GM04504 (cell line): ENCODE measurements around the gene MYH2.
"Not testable (repeated sequence)": the region's sequence is repeated elsewhere in the genome, so short reads cannot be mapped to it uniquely, and the experiment has no call there.

Experiments
- DNase-seq: peaks from one replicate; pipeline ENCODE4 v3.0.0-alpha.2; 2012; ENCODE audit warnings: low read depth

Gene MYH2

DNA sequence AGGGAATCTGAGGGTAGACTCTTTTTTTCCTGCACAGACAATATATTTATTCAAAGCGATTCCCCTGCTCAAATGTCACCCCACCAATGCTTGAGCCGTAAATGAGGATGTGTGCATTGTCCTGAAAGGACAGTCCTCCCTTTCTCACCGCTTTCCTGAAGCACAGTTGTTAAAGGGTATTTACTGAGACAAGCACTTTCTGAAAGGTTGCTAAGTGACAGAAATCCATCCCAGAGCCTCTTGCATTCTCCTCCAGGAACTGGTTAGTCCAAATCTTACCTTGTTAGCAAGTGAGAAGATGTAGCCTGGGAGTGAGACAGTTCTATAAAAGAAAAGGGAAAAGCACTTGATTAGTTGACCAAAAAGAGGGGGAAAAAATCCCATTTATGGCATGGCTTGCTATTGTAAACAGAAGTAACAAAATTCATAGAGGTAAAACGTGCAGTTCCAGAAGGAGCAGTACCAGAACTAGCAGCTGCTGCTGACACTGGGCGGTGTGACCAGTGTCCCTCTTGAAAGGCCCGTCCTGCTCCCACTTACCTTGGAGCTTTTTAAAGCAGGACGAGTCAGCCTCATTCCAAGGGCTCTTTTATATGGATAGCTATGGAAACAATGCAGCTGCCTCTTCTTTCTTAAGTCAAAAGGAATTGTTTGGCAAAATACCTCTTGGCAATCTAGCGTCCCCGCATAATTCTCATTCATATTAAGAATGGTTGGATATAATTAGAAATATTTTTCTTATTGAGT is at the start of gene MYH2:
Gene MYH2, minus strand, starts transcription at position 563 of the 747 bp plus-strand sequence. CDS start 1,738 bp downstream, outside the sequence.
- DNase-seq, result no peak

DNA sequence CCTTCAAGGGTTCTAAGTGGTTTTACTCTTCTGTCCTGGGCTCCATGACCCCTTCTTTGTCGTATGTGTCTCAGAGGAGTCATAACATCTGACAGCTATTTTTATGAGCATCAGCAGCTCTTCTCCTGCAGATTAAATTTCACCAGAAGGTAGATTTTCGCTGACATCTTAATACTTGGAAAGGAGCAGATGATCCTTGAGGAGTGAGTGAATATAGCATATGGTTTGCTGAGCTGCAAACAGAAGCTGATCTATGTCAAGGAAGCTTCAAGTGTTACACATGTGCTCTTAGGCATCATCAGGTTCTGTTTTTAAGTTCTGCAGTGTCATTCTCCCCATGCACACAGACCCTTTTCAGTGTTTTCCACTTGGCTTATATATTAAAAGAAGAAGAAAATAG is 49.2 kb upstream of the MYH2 start:
- no peak for DNase-seq

DNA sequence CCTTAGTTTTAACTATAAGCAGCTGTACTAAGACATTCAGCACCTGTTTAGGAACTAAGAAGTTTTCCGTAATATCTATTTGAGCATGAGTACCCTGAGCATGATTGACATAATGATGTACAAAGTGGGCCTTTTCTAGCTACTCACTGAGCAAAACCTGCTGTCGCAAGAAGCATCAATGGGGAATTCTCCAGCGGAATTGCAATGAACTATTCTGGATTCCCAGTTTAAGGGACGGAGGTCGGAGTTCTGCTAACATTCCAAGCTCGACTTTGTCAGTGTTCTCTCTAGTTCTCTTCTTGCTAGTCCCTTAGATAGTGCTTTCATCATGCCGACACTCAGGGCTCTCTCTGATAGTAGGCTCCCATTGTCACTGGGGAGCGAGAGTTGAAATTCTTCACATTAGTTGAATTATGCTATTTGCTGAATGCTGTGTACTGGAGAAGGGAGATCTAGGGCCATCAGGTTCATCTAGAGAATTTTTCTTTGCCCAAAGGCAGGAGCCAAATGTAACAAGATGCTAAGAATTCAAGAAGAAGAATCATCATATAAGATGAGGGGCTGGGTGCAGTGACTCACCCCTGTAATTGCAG is 40.2 kb upstream of the MYH2 start:
- no peak for DNase-seq

DNA sequence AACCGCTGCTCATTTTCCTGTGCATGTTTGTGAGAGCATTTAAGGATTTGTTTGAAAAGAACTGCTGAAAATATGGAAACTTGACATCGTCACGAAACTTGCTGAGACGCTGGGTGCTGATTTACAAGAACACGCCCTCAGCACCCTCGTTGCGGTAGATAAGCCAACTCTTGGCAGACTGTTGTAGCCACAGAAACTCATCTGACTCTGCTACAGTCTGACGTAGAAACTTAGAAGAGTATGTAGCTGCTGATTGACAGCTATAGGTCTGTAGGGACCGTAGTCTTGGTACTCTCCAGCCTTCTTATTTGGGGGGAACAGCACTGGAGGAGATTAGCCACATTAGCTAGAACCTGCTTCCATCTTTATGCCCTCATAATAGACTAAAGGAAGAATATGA is 36.1 kb upstream of the MYH2 start:
- no peak for DNase-seq

DNA sequence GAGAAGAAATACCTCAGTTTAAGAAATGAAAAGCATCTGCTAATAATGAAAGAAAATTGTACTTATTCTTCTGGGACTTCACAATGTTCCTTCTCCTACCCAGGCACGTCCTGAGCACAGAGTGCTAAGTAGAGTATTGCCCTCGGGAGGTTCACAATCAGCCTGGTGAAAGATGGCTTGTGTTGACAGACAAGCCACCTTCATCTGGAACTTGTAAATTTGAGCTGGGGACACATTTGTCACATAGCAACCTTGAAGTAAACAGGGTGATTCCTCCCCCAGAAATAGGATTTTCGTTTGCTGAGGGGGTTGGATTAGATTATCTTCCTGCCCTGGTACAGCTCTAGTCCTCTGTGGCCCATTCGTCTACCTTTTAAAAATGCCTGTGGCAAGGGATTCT is 34.4 kb upstream of the MYH2 start:
- no peak for DNase-seq

DNA sequence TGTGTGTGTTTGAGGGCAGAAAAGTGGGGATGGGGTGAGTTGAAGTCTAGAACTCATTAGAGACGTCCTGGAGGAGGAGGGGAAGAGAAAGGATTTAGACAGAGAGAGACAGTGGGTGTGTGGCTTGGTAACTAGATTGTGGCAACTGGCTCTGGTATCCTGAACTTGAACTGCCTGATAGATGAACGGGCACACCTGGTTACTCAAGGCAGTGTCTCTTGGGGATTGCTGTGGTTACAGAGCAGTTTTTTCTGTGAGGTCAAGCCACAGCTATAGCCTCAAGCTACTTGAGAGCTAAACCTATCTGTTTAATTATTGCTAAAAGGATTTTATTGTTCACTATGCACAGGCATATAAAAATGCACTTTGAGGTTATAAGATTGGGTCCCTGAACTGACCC is 29.8 kb upstream of the MYH2 start:
- DNase-seq, result no peak

DNA sequence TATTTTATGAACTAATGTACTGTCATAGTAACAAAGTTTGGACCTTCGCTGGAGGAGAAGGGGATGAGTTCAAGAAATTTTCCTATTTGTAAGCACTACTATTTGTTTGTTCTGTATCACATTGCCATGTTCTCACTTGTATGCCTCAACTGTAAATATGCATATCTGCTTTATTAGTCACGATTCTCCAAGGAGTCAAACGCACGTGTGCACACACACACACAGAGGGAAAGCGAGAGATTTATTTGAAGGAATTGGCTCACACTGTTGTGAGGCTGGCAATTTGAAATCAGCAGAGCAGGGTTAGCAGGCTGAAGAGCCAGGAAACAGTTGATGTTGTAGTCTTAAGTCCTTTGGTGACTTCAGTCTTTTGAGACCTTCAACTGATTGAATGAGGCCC is 24.9 kb upstream of the MYH2 start:
- DNase-seq, result peak; percentile 17

DNA sequence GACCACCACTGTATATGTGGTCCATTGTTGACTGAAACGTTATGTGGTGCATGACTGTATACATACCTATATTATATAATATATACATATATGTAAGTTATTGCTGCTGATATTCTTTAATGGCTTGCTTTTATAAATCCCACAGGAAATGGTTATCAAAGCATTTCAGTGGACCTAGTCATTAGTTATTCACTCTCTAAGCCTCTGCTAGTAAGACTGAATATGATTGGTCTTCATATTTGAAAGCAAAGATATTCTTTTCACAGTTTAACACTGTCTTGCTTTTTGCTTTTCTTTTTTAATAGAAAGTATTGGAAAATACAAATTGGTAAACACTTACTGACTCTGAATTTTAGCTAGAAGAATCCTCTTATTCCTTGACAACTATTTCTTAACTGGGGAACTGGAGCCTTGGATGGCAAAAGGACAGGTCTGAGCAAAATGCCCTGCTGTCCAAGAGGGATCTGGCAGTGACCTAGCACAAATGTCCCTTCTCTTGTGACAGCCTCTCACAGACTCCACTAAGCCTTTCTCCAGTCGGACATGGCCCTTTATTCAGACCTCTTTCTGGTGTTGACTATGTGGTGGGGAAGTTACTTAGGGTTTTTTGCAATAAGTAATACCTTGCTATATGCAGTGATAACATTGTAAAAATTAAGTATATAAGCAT is 14.7 kb upstream of the MYH2 start:
- DNase-seq, result no peak

DNA sequence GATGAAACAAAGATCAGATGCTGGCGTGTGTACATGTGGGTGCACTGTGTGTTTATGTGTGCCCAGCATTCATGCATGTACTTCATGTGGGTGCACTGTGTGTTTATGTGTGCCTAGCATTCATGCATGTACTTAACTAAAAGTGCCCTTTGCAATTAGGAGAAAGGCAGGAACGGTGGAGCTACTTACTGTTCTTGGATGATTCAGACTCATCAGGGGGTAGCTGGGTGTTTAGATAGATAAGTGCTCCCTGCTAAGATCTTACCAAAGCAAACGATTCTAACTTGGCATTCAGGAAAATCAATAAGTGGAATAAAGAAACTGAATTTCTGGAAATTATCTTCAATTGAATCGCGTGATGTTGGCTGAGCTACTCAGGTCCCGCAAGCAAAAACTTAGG is 8.6 kb upstream of the MYH2 start:
- no peak for DNase-seq

DNA sequence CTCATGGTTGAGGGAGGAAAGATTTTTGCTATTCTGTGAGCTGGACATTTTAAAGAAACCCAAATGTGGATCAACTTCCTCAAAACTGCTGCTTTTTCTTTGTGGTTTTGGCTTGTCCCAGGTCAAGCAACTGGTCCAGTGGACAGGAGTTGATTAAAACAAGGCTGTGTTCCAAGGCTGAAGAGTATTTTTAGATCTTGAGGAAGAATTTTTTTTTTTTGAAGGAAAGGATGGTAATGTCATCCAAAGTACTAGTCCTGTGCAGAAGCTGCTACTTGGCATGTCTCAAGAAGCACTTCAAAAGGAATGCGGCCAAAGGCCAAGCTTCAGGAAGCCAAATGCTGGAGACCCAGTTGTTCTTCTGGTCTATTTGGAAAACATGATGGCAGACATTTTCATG is 8.0 kb upstream of the MYH2 start:
- DNase-seq, result peak; percentile 66

DNA sequence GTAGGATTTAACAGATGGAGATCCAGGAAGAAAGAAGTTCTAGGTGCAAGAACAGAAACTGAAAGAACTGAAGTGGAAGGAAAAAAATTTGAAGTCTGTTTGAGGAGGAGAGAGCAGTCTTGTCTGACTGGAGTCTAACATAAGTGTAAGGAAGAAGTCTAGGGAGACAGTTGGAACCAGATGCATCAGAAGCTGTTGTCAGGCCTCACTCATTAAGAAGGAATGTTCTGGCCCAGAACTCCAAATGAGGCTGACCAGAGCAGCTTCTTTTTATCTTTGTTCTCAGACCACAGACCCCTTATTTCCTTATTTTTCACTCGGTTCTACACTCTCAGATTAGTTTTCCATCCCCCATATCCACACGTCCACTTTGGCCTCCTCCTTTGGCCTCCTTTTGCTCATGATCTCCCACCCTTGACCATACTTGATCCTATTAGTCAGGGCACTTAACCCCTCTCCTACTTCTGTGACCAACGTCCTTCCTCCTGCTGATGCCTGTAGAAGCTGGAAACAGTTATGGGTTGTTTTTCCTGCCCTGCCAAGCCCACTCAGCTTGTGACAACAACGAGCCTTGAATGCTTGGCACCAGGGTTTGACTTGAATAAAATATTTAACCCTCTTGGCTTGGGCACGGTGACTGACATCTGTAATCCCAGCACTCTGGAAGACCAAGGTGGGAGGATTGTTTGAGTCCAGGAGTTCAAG is 7.0 kb upstream of the MYH2 start:
- DNase-seq, result peak; percentile 27

DNA sequence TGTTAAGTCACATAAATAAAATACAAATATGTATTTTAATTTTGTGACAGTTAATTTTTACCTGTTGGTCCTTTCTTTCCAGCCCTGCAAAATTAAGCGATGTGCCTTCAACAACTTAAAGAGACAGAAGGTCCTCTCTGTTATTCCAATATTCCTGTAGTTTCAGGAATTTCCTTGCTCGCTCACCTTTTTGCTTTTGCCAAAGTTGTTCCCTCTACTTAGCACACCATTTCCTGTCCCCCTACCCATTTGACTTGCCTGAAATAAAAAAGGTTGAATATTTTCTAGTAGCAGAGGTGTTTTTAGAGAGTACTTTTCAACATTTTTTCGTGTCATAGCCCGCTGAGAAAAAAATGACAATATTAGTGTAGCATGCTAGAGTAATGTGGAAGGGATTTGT is 556 bp upstream of the MYH2 start:
- no peak for DNase-seq

DNA sequence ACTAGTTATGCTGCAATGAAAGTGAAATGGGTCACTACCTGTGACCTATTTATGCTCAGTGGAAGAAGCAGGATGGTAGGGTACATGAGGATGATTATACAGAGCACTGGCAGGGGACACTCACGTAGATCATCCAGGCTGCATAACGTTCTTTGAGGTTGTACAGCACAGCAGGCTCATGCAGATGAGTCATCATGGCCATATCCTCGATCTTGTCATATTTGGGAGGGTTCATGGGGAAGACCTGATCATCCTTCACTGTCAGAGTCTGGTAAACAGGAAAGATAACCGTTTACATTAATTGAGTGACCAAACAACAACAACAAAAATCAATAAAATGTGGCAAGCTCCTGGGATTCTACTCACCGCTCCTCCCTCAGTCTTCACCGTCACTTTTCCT is 2.1 kb downstream of the MYH2 start:
- DNase-seq, result no peak

DNA sequence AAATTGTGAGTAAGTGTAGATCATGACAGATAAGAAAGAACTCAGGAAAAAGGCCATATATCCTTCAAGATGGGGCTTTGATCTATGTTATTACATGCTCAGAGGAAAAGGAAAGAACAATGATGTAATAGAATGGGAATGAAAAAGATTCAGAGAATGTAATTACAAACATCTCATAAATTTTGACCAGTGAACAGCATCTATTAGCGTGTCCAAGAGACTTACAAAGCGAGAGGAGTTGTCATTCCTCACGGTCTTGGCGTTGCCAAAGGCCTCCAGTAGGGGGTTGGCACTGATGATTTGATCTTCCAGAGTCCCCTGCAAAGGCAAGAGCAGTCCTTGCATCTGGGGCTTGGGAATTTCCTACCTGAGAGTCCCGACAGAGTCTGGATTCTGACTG is 6.0 kb downstream of the MYH2 start:
- peak; percentile 40 for DNase-seq

DNA sequence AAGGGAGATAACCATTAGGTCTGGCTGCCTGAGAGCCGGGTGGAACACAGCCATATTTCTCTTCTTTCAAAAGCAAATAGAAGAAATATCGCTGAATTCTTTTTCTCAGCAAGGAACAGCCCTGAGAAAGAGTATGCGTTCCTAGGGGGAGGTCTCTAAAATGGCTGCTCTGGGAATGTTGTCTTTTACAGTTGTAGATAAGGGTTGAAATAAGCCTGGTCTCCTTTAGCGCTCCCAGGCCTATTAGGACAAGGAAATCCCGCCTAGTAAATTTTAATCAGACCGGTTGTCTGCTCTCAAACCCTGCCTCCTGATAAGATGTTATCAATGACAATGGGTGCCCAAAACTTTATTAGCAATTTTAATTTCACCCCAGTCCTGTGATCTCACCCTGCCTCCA is 8.3 kb downstream of the MYH2 start:
- DNase-seq, result not testable (repeated sequence)

DNA sequence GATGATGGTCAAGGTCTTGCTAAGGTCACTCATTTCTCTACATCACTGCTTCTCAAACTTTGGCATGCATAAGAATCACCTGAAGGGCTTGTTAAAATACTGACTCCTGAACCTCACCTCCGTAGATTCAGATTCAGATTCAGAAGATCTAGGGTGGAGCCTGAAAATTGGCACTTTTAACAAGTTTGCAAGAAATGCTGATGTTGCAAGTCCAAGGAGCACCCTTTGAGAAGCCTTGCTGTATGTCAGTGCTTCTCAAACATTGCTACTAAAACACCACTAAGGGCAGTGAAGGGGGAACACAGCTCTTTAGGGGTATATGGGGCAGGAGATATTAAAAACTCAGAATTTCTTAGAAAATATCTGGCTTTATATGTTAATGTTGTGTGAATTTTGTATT is 17.4 kb downstream of the MYH2 start:
- no peak for DNase-seq

DNA sequence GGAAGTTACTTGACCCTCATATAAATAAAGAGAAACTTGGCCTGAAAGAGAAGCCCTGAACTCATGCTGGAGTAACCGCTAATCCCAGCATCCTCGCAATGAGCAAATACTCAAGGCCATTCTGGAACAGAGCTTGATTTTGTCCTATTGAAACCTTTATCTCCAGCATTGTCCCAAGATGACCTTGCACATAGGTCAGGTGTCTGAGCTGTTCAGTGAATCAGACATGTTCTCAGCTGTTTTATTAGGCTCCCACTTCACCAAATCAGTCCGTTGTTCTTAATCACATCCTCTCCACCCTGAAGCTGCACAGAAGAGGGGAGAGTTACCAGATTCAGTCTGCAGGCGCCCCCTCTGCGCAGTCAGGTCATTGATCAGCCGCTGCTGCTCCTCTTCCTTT is 22.0 kb downstream of the MYH2 start:
- DNase-seq, result no peak

DNA sequence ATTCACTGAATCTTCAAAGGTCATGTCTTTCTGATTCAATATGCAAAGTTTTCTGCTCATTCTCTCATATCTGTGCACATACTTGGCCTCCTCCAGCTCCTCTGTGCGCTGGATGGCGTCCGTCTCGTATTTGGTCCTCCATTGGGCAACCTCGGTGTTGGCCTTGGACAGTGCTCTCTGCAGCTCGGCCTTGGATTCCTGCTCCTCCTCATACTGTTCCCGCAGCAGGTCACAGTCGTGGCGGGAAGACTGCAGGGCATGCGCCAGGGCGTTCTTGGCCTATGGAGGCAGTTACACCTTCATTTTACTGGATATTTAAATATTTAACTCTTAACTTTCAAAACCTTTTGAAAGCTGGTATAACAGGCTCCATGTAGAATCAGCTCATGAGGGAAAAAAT is 22.9 kb downstream of the MYH2 start:
- DNase-seq, result no peak

DNA sequence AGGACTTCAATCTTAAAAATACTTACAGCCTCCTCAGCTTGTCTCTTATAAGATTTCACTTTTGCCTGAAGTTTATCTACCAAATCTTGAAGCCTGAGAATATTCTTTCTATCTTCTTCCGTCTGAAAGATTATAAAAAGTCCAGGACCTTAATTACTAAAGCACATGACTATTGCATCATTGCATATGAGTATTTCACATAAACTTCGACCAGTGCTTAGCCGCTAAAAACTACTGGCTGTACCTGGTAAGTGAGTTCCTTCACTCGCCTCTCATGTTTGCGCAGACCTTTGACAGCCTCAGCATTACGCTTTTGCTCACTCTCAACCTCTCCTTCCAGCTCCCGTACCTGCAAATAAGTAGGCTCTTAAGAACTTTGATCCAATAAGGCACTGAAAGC is 26.4 kb downstream of the MYH2 start:
- DNase-seq, result no peak

DNA sequence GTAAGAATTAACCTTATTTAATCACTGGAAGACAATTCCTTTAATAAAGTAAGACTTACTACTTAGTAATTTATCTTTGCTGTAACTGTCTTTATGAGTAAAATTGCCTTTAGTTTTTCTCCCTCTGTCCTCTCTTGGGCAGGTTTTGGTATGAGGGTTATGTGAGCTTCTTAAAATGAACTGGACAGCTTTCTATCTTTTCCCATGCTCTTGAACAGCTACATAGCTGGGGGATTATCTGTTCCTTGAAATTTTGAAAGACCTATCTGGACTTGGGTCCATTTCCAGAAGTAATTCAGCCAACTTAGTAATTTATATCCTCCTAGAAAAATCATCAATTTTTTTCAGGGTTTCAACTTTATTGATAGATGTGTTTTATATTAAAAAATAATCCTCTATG is 27.5 kb downstream of the MYH2 start:
- DNase-seq, result no peak

DNA sequence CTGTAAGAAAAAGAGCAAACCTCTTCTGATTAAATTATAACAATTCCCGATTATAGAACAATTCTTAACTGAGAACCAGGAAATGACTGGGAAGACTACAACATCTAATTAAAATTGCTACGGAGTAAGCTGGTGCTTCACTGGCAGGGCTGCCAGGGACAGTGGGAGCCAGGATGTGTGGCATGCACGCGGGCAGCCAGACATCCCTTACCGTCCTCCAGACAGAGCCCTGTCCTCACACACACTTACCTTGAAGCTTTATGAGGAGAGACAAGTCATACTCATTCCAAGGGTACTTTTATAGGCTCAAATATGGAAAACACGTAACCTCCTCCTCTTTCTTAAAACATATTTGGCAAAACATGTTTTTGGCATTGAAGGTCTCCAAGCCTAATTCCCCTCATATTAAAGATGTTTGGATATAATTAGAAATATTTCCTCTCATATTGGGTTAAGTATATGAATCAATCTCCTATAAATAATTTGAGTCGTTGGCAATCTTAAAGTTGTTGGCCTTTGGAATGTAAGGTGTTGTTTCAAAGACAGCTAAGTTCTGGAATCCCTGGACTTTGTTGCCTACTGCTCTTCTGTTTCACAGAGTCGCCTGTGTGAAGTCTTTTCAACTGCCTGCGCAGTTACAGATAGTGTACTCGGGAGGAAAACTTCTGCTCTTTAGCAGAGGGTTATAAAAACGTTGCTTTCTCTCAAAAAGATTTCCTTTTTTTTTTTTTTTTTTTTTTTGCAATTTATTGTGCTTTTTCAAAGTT is 31.0 kb downstream of the MYH2 start, which contains the start of gene MYH1:
Gene MYH1, minus strand, starts transcription at position 272 of the 767 bp plus-strand sequence. CDS start 1,900 bp downstream, outside the sequence.
- no peak for DNase-seq

DNA sequence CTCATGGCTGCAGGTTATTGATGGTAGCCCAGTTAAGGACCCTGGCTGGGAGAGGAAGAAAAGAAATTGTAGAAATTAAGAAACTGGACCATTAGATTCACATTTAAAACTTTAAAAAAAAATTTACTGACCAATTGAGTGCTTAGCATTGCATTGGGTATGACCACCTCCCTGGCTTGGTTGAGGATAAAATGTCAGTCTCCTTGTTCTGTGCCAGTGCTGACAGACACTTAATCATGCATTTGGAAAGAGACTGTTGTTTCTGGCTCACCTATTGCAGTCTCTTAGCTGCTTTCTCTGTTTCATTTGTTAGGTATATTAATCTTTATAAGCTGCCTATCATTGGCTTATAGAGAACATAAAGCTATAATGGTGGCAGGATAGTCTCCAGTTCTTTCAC is 32.8 kb downstream of the MYH2 start:
- DNase-seq, result no peak
